HL-60 (cell line): ENCODE results near the gene POLN.
"Not testable (repeated sequence)": the region's sequence is repeated elsewhere in the genome, so short reads cannot be mapped to it uniquely, and the experiment has no call there.

Source experiments
- DNase-seq, 2 experiments: peaks; one replicate each; pipeline ENCODE4 v3.0.0-alpha.2; 2010 to 2020; ENCODE audit warnings: low read depth in 1 of 2, low spot score in 1 of 2
- H3K27ac ChIP-seq: fragments of 250-450 bp; sonication (Bioruptor Pico); replicated peaks from 2 replicates; pipeline ENCODE4 v1.5.1; 2020; ENCODE audit warnings: mild to moderate bottlenecking, moderate library complexity
- H3K27me3 ChIP-seq: fragments of 250-450 bp; sonication (Bioruptor Pico); 2 replicates; pipeline ENCODE4 v1.5.1; 2021; ENCODE audit warnings: mild to moderate bottlenecking, moderate library complexity; ENCODE audit not compliant: insufficient read depth, poor library complexity, severe bottlenecking
- H3K4me3 ChIP-seq: replicated peaks from 2 replicates; pipeline ENCODE4 v1.5.1; 2011; ENCODE audit warnings: mild to moderate bottlenecking, control low read depth, low read length; ENCODE audit not compliant: insufficient read depth
- GABPA ChIP-seq: IDR thresholded peaks from 2 replicates; pipeline ENCODE4 v1.6.1; 2012; ENCODE audit warnings: low read depth
- POLR2AphosphoS5 ChIP-seq: IDR thresholded peaks from 2 replicates; pipeline ENCODE4 v1.6.1; 2012; ENCODE audit warnings: low read depth
- REST ChIP-seq: IDR thresholded peaks from 2 replicates; pipeline ENCODE4 v1.6.1; 2012; ENCODE audit warnings: low read depth; ENCODE audit not compliant: insufficient replicate concordance
- SPI1 ChIP-seq: IDR thresholded peaks from 2 replicates; pipeline ENCODE4 v1.6.1; 2012; ENCODE audit warnings: low read depth, mild to moderate bottlenecking, borderline replicate concordance
- TF ChIP-seq, protein P1 (sequence below): IDR thresholded peaks from one replicate; pipeline ENCODE4 v1.5.1; 2011; ENCODE audit warnings: low read length, control low read depth, inconsistent platforms; ENCODE audit not compliant: insufficient read depth

Gene POLN

GRCh38 chr4:2163311-2163821 lies 78.6 kb downstream of the POLN start:
- H3K4me3 ChIP-seq, result no peak overlapping the region
- no peak for TF ChIP-seq GABPA
- no peak for TF ChIP-seq POLR2AphosphoS5
- TF ChIP-seq REST, result no peak
- TF ChIP-seq, protein P1, sequence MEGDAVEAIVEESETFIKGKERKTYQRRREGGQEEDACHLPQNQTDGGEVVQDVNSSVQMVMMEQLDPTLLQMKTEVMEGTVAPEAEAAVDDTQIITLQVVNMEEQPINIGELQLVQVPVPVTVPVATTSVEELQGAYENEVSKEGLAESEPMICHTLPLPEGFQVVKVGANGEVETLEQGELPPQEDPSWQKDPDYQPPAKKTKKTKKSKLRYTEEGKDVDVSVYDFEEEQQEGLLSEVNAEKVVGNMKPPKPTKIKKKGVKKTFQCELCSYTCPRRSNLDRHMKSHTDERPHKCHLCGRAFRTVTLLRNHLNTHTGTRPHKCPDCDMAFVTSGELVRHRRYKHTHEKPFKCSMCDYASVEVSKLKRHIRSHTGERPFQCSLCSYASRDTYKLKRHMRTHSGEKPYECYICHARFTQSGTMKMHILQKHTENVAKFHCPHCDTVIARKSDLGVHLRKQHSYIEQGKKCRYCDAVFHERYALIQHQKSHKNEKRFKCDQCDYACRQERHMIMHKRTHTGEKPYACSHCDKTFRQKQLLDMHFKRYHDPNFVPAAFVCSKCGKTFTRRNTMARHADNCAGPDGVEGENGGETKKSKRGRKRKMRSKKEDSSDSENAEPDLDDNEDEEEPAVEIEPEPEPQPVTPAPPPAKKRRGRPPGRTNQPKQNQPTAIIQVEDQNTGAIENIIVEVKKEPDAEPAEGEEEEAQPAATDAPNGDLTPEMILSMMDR, result no peak
- TF ChIP-seq SPI1, result no peak
- no peak overlapping the region for H3K27ac ChIP-seq
- no peak for DNase-seq
- no peaks in the 10 kb centered on the region for H3K27me3 ChIP-seq

GRCh38 chr4:2161092-2161703 lies 80.7 kb downstream of the POLN start:
- not testable (repeated sequence) for H3K4me3 ChIP-seq, H3K27me3 ChIP-seq, H3K27ac ChIP-seq, DNase-seq

GRCh38 chr4:2159931-2160330 lies 82.0 kb downstream of the POLN start:
- no peak for DNase-seq
- TF ChIP-seq GABPA (no peak), REST (no peak), POLR2AphosphoS5 (no peak), SPI1 (no peak)
- TF ChIP-seq, protein P1, result no peak
- Histone ChIP-seq H3K27ac (no peak overlapping the region), H3K4me3 (no peak overlapping the region), H3K27me3 (no peaks in the 10 kb centered on the region)

GRCh38 chr4:2155246-2155645 lies 86.7 kb downstream of the POLN start:
- no peaks in the 10 kb centered on the region for H3K27me3 ChIP-seq
- TF ChIP-seq, protein P1, result no peak
- TF ChIP-seq GABPA, result no peak
- no peak for TF ChIP-seq REST
- no peak for TF ChIP-seq SPI1
- no peak for TF ChIP-seq POLR2AphosphoS5

More at GRCh38 chr4:2155246-2155645, 86.7 kb downstream of the POLN start:
- H3K4me3 ChIP-seq, result no peak overlapping the region
- H3K27ac ChIP-seq, result no peak overlapping the region
- no peak for DNase-seq
